Astrocyte of the cerebellum (primary cell): Measurements from ENCODE around the gene CORO7.
A peak's percentile ranks its signal among the peaks of the same experiment; 100 is the strongest.

Experiments
- DNase-seq: peaks from one replicate; pipeline ENCODE4 v3.0.0-alpha.2; 2011; ENCODE audit warnings: low read depth
- H3K4me3 ChIP-seq: 2 replicates; pipeline ENCODE4 v1.5.1; 2011; ENCODE audit warnings: mild to moderate bottlenecking, low read depth, low read length, moderate library complexity
- CTCF ChIP-seq: IDR thresholded peaks from 2 replicates; pipeline ENCODE4 v1.5.1; 2012; ENCODE audit warnings: low read length, low read depth, moderate library complexity, mild to moderate bottlenecking; ENCODE audit errors: missing control alignments
- in situ Hi-C: cut with HindIII; loops from 2 replicates; pipeline ENCODE4 v1.10.0; 2017; ENCODE audit warnings: low sequenced_read_pairs

Gene CORO7

GRCh38 chr16:4316108-4316863 is 100.1 kb downstream of the CORO7 start:
- DNase-seq, result no peak
- H3K4me3 ChIP-seq, result peak overlapping the region; percentile 75
- in situ Hi-C loops, result no loop called here
- no peak for TF ChIP-seq CTCF

GRCh38 chr16:4315186-4316107 is 100.9 kb downstream of the CORO7 start, which contains the start of gene GLIS2:
TSS of gene GLIS2 (plus strand) at chr16:4316067. CDS start at chr16:4332281, 16,214 bp downstream.
- in situ Hi-C loops, result no loop called here
- no peak for TF ChIP-seq CTCF
- peak within 1 kb of the TSS; percentile 75 for H3K4me3 ChIP-seq
- DNase-seq, result no peak

DNA sequence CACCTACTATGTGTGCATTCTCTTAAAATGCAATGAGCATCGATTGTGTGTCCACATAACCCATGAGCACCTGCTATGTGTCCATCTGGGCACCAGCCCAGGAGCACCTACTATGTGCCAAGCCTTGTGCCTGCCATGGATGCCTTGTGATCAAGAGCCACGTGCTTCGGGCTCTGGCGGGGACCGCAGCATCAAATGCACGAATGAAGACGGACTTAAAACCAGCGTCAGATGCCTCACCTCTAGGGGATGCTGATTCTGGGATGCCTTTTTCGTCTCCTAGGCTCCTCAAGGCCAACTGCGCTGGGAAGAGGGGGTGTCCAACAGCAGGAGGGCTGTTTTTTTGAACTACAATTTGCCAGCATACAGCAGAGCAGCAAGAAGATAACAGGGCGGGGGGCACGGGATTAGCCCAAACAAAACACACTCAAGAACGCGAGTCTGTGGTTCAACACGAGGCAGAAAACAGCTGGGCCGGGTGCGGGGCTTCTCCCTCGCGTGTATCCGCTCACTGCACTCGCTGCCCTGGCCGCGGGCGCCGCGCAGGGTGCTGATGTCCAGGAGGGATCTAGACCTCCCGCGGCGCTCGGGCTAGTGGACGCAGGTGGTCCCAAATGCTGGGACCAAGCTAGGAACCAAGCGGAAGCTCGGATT is 101.7 kb downstream of the CORO7 start:
- in situ Hi-C loops, result no loop called here
- DNase-seq, result no peak
- no peak for TF ChIP-seq CTCF
- peak overlapping the region; percentile 75 for H3K4me3 ChIP-seq

DNA sequence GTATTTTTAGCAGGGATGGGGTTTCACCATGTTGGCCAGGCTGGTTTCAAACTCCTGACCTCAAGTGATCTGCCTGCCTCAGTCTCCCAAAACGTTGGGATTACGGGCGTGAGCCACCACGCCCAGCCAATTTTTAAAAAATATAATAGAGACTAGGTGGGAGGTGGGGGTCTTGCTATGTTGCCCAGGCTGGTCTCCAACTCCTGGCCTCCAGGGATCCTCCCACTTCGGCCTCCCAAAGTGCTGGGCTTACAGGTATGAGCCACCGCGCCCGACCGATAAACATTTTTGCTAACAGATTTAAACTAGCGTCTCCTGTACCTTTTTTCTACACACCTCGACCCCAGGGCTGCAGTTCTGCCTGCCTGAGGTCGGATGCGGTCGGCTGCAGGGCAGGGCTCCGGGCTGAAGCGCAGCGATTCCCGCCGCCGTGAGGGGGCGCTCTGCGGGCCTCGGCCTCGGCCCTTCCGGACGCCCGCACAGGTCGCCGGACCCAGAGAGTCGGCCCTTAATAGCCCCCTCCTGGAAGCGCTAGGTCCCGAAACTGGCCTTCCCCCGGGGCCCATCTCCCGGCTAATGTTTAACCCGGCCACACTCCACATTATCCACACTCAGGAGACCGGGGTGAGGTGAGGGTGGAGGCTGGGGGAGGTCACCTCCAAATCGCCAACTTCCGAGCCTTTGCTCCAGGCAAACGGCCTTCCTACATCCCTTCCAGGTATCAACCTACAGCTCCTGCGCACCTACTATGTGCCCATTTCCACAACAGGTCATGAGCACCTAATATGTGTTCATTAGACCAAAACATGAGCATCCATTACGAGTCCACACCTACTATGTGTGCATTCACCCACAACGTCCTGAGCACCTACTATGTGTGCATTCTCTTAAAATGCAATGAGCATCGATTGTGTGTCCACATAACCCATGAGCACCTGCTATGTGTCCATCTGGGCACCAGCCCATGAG is 102.5 kb downstream of the CORO7 start:
- in situ Hi-C loops, result no loop called here
- no peak overlapping the region for H3K4me3 ChIP-seq
- no peak for DNase-seq
- TF ChIP-seq CTCF, result peak; percentile 71

- no peak overlapping the region for H3K4me3 ChIP-seq
- DNase-seq, result peak; percentile 58
- peak; percentile 76 for TF ChIP-seq CTCF
- in situ Hi-C loops, result no loop called here
Observed at GRCh38 chr16:4309833-4310266, 106.5 kb downstream of the CORO7 start.
